K562 (cell line): Measurements from ENCODE around the gene SPTLC3. TPM values are rescaled to one million over a fixed set of nuclear protein-coding genes. Genes with fewer than 3 reads are reported as not detected.

Source experiments
- ATAC-seq: fragments of 200-7000 bp; cut with Tn5 transposase; 3 replicates; pipeline ENCODE4 v1.9.1; 2020; ENCODE audit warnings: moderate library complexity
- BruUV-seq: library from RNA; stranded (reverse); fragments of 400-500 nt; replicated peaks from 2 replicates; lab custom pipeline; 2021; lab: Mats Ljungman, UMichigan
- CTCF ChIA-PET: fragments of 300-600 bp; formaldehyde crosslinking; extraction: SDS; loops from one replicate; lab custom pipeline; 2021; ENCODE audit warnings: low intra/inter-chr PET ratio; lab: Yijun Ruan, JAX
- POLR2A ChIA-PET: fragments of 300-600, 350-650 bp; sonication (Branson Sonifier 250); formaldehyde crosslinking; extraction: SDS; loops from one replicate; lab custom pipeline; 2021; ENCODE audit warnings: antibody characterized with exemption, inconsistent platforms; lab: Yijun Ruan, JAX
- DNase-seq, 4 experiments: peaks; one replicate each; pipeline versions ENCODE4 v3.0.0 to v3.0.0-alpha.2; 2011 to 2018; ENCODE audit warnings: low spot score in 3 of 4, mixed read lengths in 3 of 4; ENCODE audit errors: extremely low read depth in 1 of 4
- FAIRE-seq: peaks from 2 replicates; lab custom pipeline; 2011; peaks lifted over from hg19 to GRCh38; lab: Jason Lieb, UNC
- H2AFZ ChIP-seq: 2 replicates; pipeline ENCODE4 v1.6.0; 2011; ENCODE audit warnings: low read depth, low read length, control low read depth, inconsistent platforms
- H3K27ac ChIP-seq: fragments of 200-600 bp; 3 replicates; pipeline ENCODE4 v1.8.0; 2011; ENCODE audit warnings: low read depth, mild to moderate bottlenecking, control low read depth, inconsistent platforms, low read length, moderate library complexity, mixed read lengths; ENCODE audit errors: extremely low read depth
- H3K27me3 ChIP-seq, 2 experiments: fragments of 300-600 bp in 1 of 2; 2 replicates in 1 of 2; 3 replicates in 1 of 2; pipeline versions ENCODE4 v1.6.0 to v1.8.0; 2011; ENCODE audit warnings: inconsistent platforms in 2 of 2, low read length in 2 of 2, mild to moderate bottlenecking in 1 of 2, mixed read lengths in 1 of 2, moderate library complexity in 1 of 2; ENCODE audit not compliant: control insufficient read depth in 2 of 2, insufficient read depth in 2 of 2
- H3K36me3 ChIP-seq: fragments of 300-600 bp; 3 replicates; pipeline ENCODE4 v1.8.0; 2011; ENCODE audit warnings: mild to moderate bottlenecking, low read length, inconsistent platforms; ENCODE audit not compliant: control insufficient read depth, insufficient read depth
- H3K4me1 ChIP-seq, 2 experiments: fragments of 200-600 bp in 1 of 2; replicated peaks in 1 of 2; 2 replicates in 1 of 2; 3 replicates in 1 of 2; pipeline versions ENCODE4 v1.5.1 to v1.8.0; 2011; ENCODE audit warnings: inconsistent platforms in 2 of 2, low read length in 2 of 2, mild to moderate bottlenecking in 1 of 2, mixed read lengths in 1 of 2, moderate library complexity in 1 of 2; ENCODE audit not compliant: control insufficient read depth in 2 of 2, insufficient read depth in 2 of 2
- H3K4me2 ChIP-seq: 2 replicates; pipeline ENCODE4 v1.6.1; 2011; ENCODE audit warnings: low read length, control low read depth, inconsistent platforms, mixed read lengths; ENCODE audit not compliant: insufficient read depth
- H3K4me3 ChIP-seq: fragments of 200-600 bp; sonication (generic), shearing (Covaris generic); 2 replicates; pipeline ENCODE4 v1.5.1; 2016; ENCODE audit warnings: control low read depth, inconsistent platforms
- H3K79me2 ChIP-seq: fragments of 200-600 bp; 3 replicates; pipeline ENCODE4 v1.8.0; 2011; ENCODE audit warnings: low read length, inconsistent platforms; ENCODE audit not compliant: control insufficient read depth, insufficient read depth
- H3K9ac ChIP-seq, 2 experiments: 2 replicates each; pipeline versions ENCODE4 v1.6.0 to v1.6.1; 2011; ENCODE audit warnings: low read depth in 2 of 2, low read length in 2 of 2, control low read depth in 1 of 2, inconsistent platforms in 1 of 2, mild to moderate bottlenecking in 1 of 2, mixed read lengths in 1 of 2; ENCODE audit not compliant: insufficient read depth in 1 of 2
- H3K9me1 ChIP-seq: one replicate; pipeline ENCODE4 v1.6.0; 2011; ENCODE audit warnings: inconsistent platforms, mild to moderate bottlenecking, low read length, moderate library complexity; ENCODE audit not compliant: control insufficient read depth, insufficient read depth
- H3K9me3 ChIP-seq: replicated peaks from 2 replicates; pipeline ENCODE4 v1.5.1; 2011; ENCODE audit warnings: low read depth, low read length, inconsistent platforms; ENCODE audit not compliant: control insufficient read depth, insufficient read depth
- H4K20me1 ChIP-seq: replicated peaks from 2 replicates; pipeline ENCODE4 v1.6.1; 2011; ENCODE audit warnings: low read length, inconsistent platforms, mixed read lengths; ENCODE audit not compliant: control insufficient read depth, insufficient read depth
- RAD21 ChIP-seq, 2 experiments: fragments of 250-450 bp in 1 of 2; fragments of 450-650 bp in 1 of 2; sonication (Bioruptor Pico) in 1 of 2; formaldehyde crosslinking in 1 of 2; IDR thresholded peaks in 1 of 2; conservative IDR thresholded peaks in 1 of 2; 2 replicates each; pipeline versions ENCODE4 v1.4.0 to v1.8.0; 2020 to 2022; ENCODE audit warnings: mild to moderate bottlenecking in 2 of 2, moderate library complexity in 1 of 2
- REST ChIP-seq, 2 experiments: fragments of 450-650 bp; formaldehyde crosslinking in 1 of 2; IDR thresholded peaks; 2 replicates each; pipeline versions ENCODE4 v1.4.0 to v1.6.1; 2014 to 2020; ENCODE audit warnings: mild to moderate bottlenecking in 2 of 2, borderline replicate concordance in 1 of 2, low read depth in 1 of 2
- SMC3 ChIP-seq: conservative IDR thresholded peaks from 2 replicates; pipeline ENCODE4 v1.6.1; 2011; ENCODE audit warnings: low read depth, low read length, improper control_type of control experiment; ENCODE audit not compliant: insufficient read depth
- TAF9B ChIP-seq: fragments of 450-650 bp; IDR thresholded peaks from 2 replicates; pipeline ENCODE4 v1.6.1; 2018; ENCODE audit warnings: mild to moderate bottlenecking; ENCODE audit not compliant: partially characterized antibody
- ZNF3 ChIP-seq: fragments of 250-450 bp; sonication (Bioruptor Pico); IDR thresholded peaks from 2 replicates; pipeline ENCODE4 v1.5.0; 2021; ENCODE audit warnings: mild to moderate bottlenecking, moderate library complexity
- WGBS: fragments of 100-300 bp; shearing (Covaris generic); methylation state at CpG from one replicate; pipeline ENCODE4 v1.1.6; 2016; ENCODE audit warnings: low coverage, mixed read lengths; ENCODE audit not compliant: insufficient coverage; ENCODE audit errors: missing lambda C conversion rate; 5-methylcytosine and 5-hydroxymethylcytosine counted together
- in situ Hi-C: fragments of 300-500 bp; cut with MboI; formaldehyde crosslinking; loops from 4 replicates; pipeline ENCODE4 v1.15.0; 2018; ENCODE audit warnings: inconsistent platforms, mixed read lengths
- intact Hi-C: fragments of 100-400 bp; cut with micrococcal nuclease; formaldehyde crosslinking; loops from 2 replicates; pipeline ENCODE4 v1.14.2; 2022
- polyA plus RNA-seq, 8 experiments: library from polyadenylated mRNA; depleted of rRNA in 4 of 8; stranded (reverse) in 5 of 8; unstranded in 3 of 8; fragments of >200 nt; fragmentation: Nextera tagmentation in 2 of 8; fragmentation: Illumina TruSeq in 1 of 8; extraction: Ambion mirVana in 2 of 8; extraction: Trizol in 1 of 8; gene quantifications; 2 replicates each; pipeline versions ENCODE4 v1.2.1 to v1.2.3, GENCODE V29; 2011 to 2014; ENCODE audit warnings: inconsistent platforms in 1 of 8, missing spikeins in 1 of 8
- total RNA-seq, 7 experiments: library from RNA; depleted of rRNA in 6 of 7; stranded (reverse); fragments of >200 nt in 6 of 7; fragmentation: Illumina TruSeq in 2 of 7; extraction: Trizol in 2 of 7; gene quantifications; 2 replicates each; pipeline versions ENCODE4 v1.2.1 to v1.2.3, GENCODE V29; 2011 to 2021; ENCODE audit warnings: low replicate concordance in 1 of 7
- TF ChIP-seq, protein P1 (sequence below): fragments of 450-650 bp; IDR thresholded peaks from 2 replicates; pipeline ENCODE4 v1.6.1; 2018; ENCODE audit not compliant: partially characterized antibody

SPTLC3 gene
- total and polyA plus RNA-seq, 9 of the 15 experiments (the other 6 are each of a cell fraction or from before 2014, with no cell fraction given) = not detected

DNA sequence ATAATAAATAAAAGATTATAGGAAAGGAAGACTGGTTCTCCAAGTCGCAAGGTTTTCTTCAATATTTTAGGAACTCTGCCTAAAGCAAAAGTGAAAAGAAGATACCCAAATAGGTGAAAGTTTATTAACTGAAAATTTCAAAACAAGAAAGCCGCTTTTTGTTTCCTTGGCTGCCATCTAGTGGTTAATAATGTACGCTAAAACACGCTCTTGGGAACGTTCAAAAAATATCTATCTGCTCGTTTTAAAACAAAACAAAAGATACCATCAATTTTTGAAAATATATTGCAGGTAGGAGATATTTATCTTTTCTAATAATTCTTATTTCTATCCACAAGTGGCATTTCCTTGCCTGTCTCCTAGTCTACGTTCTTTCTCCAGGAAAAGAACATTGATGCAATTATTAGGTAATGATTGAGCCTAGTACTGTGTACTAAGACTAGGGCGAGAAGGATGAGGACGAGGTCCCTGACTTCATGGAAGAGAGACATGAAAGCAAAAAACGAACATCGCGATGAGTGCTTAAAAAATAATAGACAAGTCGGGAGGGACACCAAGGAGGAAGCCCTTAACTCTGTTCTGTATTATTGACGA, 97.2 kb downstream of the SPTLC3 start:
- Histone ChIP-seq H3K9me3 (no peaks in the 10 kb centered on the region), H3K9ac (no peak overlapping the region), H3K27ac (no peak overlapping the region), H4K20me1 (no peaks in the 10 kb centered on the region), H3K4me2 (no peak overlapping the region), H2AFZ (no peak overlapping the region), H3K4me3 (no peak overlapping the region), H3K36me3 (no peaks in the 10 kb centered on the region), H3K4me1 (no peaks in the 10 kb centered on the region), H3K9me1 (no peaks in the 10 kb centered on the region), H3K27me3 (no peaks in the 10 kb centered on the region), H3K79me2 (no peaks in the 10 kb centered on the region)
- FAIRE-seq (no peak), ATAC-seq (no peak), DNase-seq (peak; percentile 3 to 9 (median 7))
- WGBS = 0% methylated on average over 14 of the region's 14 CpGs
- BruUV-seq = no TSS peak
- intact Hi-C loops (loop anchor here (5.0 to 10.0 kb wide), 2 partner anchors 181 to 1094 kb away; no protein-coding TSS in a partner anchor), in situ Hi-C loops (no loop called here)
- POLR2A ChIA-PET = no interaction called here
- CTCF ChIA-PET = interaction anchor here (0.5 to 0.9 kb wide), 3 partner anchors 181 to 1204 kb away, joined by 3 to 7 read pairs (median 3); no protein-coding TSS in a partner anchor
- TF ChIP-seq ZNF3 (CRISPR knock-in tag) (no peak), REST (IDR thresholded peaks at IDR 0.05; ENCODE audit: borderline replicate concordance) (peak; percentile 19; the same call in 1 of the 2 replicates), REST (CRISPR knock-in tag; IDR thresholded peaks at IDR 0.05; ENCODE audit: low read depth) (no peak), TAF9B (no peak), SMC3 (0 out of 2 replicates have a peak, but pooled peaks have one; percentile 7), RAD21 (CRISPR knock-in tag; conservative IDR thresholded peaks at IDR 0.05 in 1 of 2, IDR thresholded peaks at IDR 0.05 in 1 of 2) (peak; percentile 38 to 49)
- TF ChIP-seq, protein P1, sequence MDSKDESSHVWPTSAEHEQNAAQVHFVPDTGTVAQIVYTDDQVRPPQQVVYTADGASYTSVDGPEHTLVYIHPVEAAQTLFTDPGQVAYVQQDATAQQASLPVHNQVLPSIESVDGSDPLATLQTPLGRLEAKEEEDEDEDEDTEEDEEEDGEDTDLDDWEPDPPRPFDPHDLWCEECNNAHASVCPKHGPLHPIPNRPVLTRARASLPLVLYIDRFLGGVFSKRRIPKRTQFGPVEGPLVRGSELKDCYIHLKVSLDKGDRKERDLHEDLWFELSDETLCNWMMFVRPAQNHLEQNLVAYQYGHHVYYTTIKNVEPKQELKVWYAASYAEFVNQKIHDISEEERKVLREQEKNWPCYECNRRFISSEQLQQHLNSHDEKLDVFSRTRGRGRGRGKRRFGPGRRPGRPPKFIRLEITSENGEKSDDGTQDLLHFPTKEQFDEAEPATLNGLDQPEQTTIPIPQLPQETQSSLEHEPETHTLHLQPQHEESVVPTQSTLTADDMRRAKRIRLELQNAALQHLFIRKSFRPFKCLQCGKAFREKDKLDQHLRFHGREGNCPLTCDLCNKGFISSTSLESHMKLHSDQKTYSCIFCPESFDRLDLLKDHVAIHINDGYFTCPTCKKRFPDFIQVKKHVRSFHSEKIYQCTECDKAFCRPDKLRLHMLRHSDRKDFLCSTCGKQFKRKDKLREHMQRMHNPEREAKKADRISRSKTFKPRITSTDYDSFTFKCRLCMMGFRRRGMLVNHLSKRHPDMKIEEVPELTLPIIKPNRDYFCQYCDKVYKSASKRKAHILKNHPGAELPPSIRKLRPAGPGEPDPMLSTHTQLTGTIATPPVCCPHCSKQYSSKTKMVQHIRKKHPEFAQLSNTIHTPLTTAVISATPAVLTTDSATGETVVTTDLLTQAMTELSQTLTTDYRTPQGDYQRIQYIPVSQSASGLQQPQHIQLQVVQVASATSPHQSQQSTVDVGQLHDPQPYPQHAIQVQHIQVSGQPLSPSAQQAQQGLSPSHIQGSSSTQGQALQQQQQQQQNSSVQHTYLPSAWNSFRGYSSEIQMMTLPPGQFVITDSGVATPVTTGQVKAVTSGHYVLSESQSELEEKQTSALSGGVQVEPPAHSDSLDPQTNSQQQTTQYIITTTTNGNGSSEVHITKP = no peak
